Activated CD4-positive, alpha-beta T cell treated with anti-CD3 and anti-CD28 coated beads for 24 hours (primary cell): ENCODE data around the gene CAPG.
"Not testable (repeated sequence)": the region's sequence is repeated elsewhere in the genome, so short reads cannot be mapped to it uniquely, and the experiment has no call there.

Experiments used
- DNase-seq, 2 donors: peaks; one replicate each; pipeline ENCODE4 v3.0.0-alpha.2; 2020; ENCODE audit warnings: low read depth in 2 of 2

Gene CAPG

GRCh38 chr2:85367180-85367579 lies 43.0 kb downstream of the CAPG start:
- no peak for DNase-seq

GRCh38 chr2:85362653-85363387 lies 47.3 kb downstream of the CAPG start:
- DNase-seq = not testable (repeated sequence)

DNA sequence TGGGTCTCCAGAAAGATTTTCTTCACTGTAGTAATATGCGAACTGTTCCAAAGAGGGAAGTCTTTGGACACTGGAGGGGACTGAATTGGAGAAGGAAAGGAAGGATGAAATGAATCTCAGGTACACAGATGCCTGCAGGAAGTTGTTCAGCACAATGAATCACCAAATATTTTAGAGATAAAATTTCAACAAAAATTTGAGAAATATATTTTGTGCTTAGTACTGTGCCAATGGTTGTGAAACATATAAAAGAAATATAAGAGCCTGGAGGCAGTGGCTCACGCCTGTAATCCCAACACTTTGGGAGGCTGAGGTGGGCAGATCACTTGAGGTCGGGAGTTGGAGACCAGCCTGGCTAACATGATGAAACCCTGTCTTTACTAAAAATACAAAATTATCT lies 52.4 kb downstream of the CAPG start:
- no peak for DNase-seq

- DNase-seq = no peak
Observed at GRCh38 chr2:85356186-85356585, 54.0 kb downstream of the CAPG start.

DNA sequence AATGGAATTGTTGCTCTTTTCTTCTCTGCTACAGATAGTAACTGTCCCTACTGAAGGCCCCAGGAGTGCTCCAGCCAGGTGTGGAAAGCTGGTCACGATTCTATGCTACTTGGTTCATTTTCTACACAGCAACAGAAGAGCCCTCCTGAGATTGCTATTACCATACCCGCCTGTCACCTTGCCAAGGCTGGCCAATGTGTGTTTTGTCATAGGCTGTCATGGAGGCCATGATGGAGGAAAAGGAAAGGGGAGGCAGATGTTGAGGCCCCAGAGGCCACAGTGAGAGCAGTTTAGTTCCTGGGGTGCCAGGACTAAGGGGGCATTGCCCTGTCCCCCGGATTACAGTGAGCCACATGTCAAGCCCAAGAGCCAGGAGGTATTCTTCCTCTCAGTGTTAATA lies 54.6 kb downstream of the CAPG start:
- DNase-seq = no peak

- DNase-seq = no peak
Observed at GRCh38 chr2:85355073-85355410, 55.1 kb downstream of the CAPG start.

- peak; percentile 93 for DNase-seq
Observed at GRCh38 chr2:85354286-85355072, 55.7 kb downstream of the CAPG start, which contains the start of the genes ELMOD3 and RETSAT. TSS of gene ELMOD3 (plus strand) at chr2:85354769. CDS start at chr2:85357199, 2,430 bp downstream. TSS of gene RETSAT (minus strand) at chr2:85354528. CDS start at chr2:85354507, 21 bp downstream.

- no peak for DNase-seq
Observed at GRCh38 chr2:85353876-85354285, 56.3 kb downstream of the CAPG start.

GRCh38 chr2:85347599-85347998 lies 62.6 kb downstream of the CAPG start:
- no peak for DNase-seq
